ENCODE results near the gene SNX22. TPM values are rescaled to one million over a fixed set of nuclear protein-coding genes. Genes with fewer than 3 reads are reported as not detected.

SNX22 gene
- total and polyA plus RNA-seq, 9 of the 15 experiments (the other 6 are each of a cell fraction or from before 2014, with no cell fraction given) = 0.91 to 3.0 (median 2.0) TPM

- TF ChIP-seq MEIS2 (IDR thresholded peaks at IDR 0.05; ENCODE audit: partially characterized antibody) (no peak), PRPF4 (IDR thresholded peaks at IDR 0.05; ENCODE audit: insufficient read depth, low read depth, low read length, poor library complexity, severe bottlenecking) (no peak), POLR3G (IDR thresholded peaks at IDR 0.05; ENCODE audit: extremely low read depth, insufficient read length, insufficient replicate concordance) (no peak), SREBF1 (IDR thresholded peaks at IDR 0.05; ENCODE audit: borderline replicate concordance, low read depth, low read length) (no peak), POLR2H (tag; IDR thresholded peaks at IDR 0.05; ENCODE audit: low read depth) (no peak), SAP30 (IDR thresholded peaks at IDR 0.05; ENCODE audit: borderline replicate concordance, insufficient read depth, low read depth, low read length, poor library complexity, severe bottlenecking) (no peak), BRD4 (IDR thresholded peaks at IDR 0.05) (no peak), OTX1 (CRISPR knock-in tag; IDR thresholded peaks at IDR 0.05) (no peak), RAD21 (CRISPR knock-in tag; conservative IDR thresholded peaks at IDR 0.05 in 1 of 2, IDR thresholded peaks at IDR 0.05 in 1 of 2) (peak in 1 of 2 experiments; percentile 50; a peak in 2 of 4 replicates), CREB1 (IDR thresholded peaks at IDR 0.05) (no peak), CREB1 (CRISPR knock-in tag; IDR thresholded peaks at IDR 0.05) (no peak), XRCC4 (IDR thresholded peaks at IDR 0.05; ENCODE audit: extremely low read depth, insufficient read depth, insufficient read length) (no peak), ZNF384 (IDR thresholded peaks at IDR 0.05; ENCODE audit: low read depth, low read length) (no peak), HSF4 (CRISPR knock-in tag; IDR thresholded peaks at IDR 0.05; ENCODE audit: borderline replicate concordance) (no peak), PRMT5 (CRISPR knock-in tag; IDR thresholded peaks at IDR 0.05) (no peak), MTF1 (CRISPR knock-in tag; IDR thresholded peaks at IDR 0.05; ENCODE audit: borderline replicate concordance) (no peak), KDM4B (IDR thresholded peaks at IDR 0.05; ENCODE audit: borderline replicate concordance in 2 of 2, low read depth in 1 of 2) (no peak), POU5F1 (IDR thresholded peaks at IDR 0.05; ENCODE audit: borderline replicate concordance, low read depth, low read length, partially characterized antibody) (no peak), DPF2 (IDR thresholded peaks at IDR 0.05) (no peak), ATF2 (CRISPR knock-in tag; IDR thresholded peaks at IDR 0.05) (no peak), GATA2 (CRISPR knock-in tag; IDR thresholded peaks at IDR 0.05) (no peak), ZNF408 (CRISPR knock-in tag; IDR thresholded peaks at IDR 0.05; ENCODE audit: low read depth) (no peak), DACH1 (IDR thresholded peaks at IDR 0.05; ENCODE audit: partially characterized antibody) (no peak), BACH1 (tag; IDR thresholded peaks at IDR 0.05) (no peak), KDM1A (IDR thresholded peaks at IDR 0.05) (peak in 1 of 2 experiments; percentile 54; a peak in 1 of 4 replicates), ILK (tag; IDR thresholded peaks at IDR 0.05; ENCODE audit: borderline replicate concordance, low read depth) (no peak), SNAPC5 (CRISPR knock-in tag; IDR thresholded peaks at IDR 0.05) (no peak), MBD2 (IDR thresholded peaks at IDR 0.05; ENCODE audit: borderline replicate concordance, low read depth) (no peak)
Observed at GRCh38 chr15:64149424-64149823, 2.1 kb upstream of the SNX22 start (continued).

All from K562 (cell line).